Activated CD8-positive, alpha-beta T cell treated with anti-CD3 and anti-CD28 coated beads for 36 hours (primary cell): ENCODE measurements around the gene UBXN2A. TPM values are rescaled to one million over a fixed set of nuclear protein-coding genes. Genes with fewer than 3 reads are reported as not detected.

Source experiments
- ATAC-seq: fragments of 200-7000 bp; cut with Tn5 transposase; one replicate; pipeline ENCODE4 v1.10.0; 2021; ENCODE audit warnings: mild to moderate bottlenecking, moderate library complexity
- CTCF ChIA-PET: fragments of 350-600 bp; sonication (Branson Sonifier 250); formaldehyde crosslinking; loops from one replicate; lab custom pipeline; 2021; ENCODE audit warnings: antibody characterized with exemption; lab: Charles Lee
- POLR2A ChIA-PET: fragments of 350-600 bp; sonication (Branson Sonifier 250); formaldehyde crosslinking; loops from one replicate; lab custom pipeline; 2021; ENCODE audit warnings: antibody characterized with exemption; lab: Charles Lee
- DNase-seq: peaks from one replicate; pipeline ENCODE4 v3.0.0-alpha.2; 2020
- H3K27ac Mint-ChIP-seq: one replicate; pipeline ENCODE4 v1.8.0; 2021; ENCODE audit warnings: mild to moderate bottlenecking, mixed read lengths
- H3K27me3 Mint-ChIP-seq: one replicate; pipeline ENCODE4 v1.8.0; 2021; ENCODE audit warnings: mixed read lengths
- H3K36me3 Mint-ChIP-seq: one replicate; pipeline ENCODE4 v1.8.0; 2021; ENCODE audit warnings: low read depth, mixed read lengths
- H3K4me1 Mint-ChIP-seq: one replicate; pipeline ENCODE4 v1.8.0; 2021; ENCODE audit warnings: low read depth, mixed read lengths
- H3K4me3 Mint-ChIP-seq: one replicate; pipeline ENCODE4 v1.8.0; 2021; ENCODE audit warnings: mild to moderate bottlenecking, moderate library complexity, mixed read lengths
- H3K9me3 Mint-ChIP-seq: one replicate; pipeline ENCODE4 v1.8.0; 2021; ENCODE audit warnings: mixed read lengths
- CTCF ChIP-seq: fragments of 200-600 bp; IDR thresholded peaks from one replicate; pipeline ENCODE4 v1.8.0; 2022; ENCODE audit warnings: antibody characterized with exemption, mild to moderate bottlenecking
- intact Hi-C: fragments of 100-400 bp; cut with micrococcal nuclease; formaldehyde crosslinking; loops from one replicate; pipeline ENCODE4 v1.10.0; 2022
- total RNA-seq, 2 experiments: library from RNA; stranded (reverse); gene quantifications; one replicate each; pipeline ENCODE4 v1.2.3, GENCODE V29; 2021

The UBXN2A gene
- total RNA-seq, 2 experiments from 2014 or later = 11.1 to 11.2 TPM

DNA sequence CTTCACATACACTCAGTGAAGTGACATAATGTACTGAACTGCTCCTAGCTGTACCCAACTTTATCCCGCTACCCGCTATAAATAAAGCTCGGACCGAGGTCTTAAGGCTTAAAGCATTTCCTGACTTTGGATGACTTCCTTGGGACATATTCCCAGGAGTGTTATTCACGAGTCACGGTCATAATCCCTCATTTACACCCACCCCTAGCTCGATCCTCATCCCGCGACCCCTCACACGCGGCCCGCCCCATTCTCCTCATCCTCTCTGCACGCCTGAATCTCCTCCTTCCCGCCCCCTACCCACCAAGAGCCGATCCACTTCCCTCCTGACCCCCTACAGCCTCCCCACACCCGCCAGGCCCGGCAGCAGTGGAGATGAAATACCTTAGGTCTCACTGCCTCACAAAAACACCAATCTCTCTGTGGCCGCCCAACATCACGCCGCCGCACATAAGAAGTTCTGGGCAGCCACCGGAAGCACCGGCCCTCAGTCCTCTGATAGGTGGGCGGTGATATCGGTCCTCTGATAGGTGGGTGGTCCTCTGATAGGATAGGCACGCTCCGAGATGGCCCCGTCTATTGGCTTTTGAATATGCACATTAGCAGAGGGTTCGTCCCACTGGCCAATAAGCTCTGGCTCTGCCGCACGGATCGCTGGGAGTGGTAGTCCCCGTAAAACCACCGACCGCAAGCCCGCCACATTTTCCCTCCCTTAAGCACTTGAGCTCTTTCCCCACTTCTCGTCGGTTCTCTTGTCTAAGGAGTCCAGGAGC lies 106.9 kb downstream of the UBXN2A start, which contains the start of gene WDCP:
Gene WDCP (minus strand): TSS at position 462 of the 773 bp plus-strand sequence. CDS start 7,897 bp downstream, outside the sequence.
- POLR2A ChIA-PET = interaction anchor here (0.6 to 1.8 kb wide), 13 partner anchors 12 to 228 kb away, joined by 3 to 10 read pairs (median 3); partner anchors contain the start of genes ATAD2B, SF3B6 and UBXN2A
- Mint-ChIP-seq H3K4me1 (peaks cover 25% of the 10 kb centered on the region), H3K27ac (peak within 1 kb of the TSS; percentile 90), H3K9me3 (no peaks in the 10 kb centered on the region), H3K4me3 (peak within 1 kb of the TSS; percentile 96), H3K27me3 (no peaks in the 10 kb centered on the region), H3K36me3 (no peaks in the 10 kb centered on the region)
- peak; percentile 99 for ATAC-seq
- intact Hi-C loops = no loop called here
- DNase-seq = peak; percentile 99
- CTCF ChIA-PET = interaction anchor here (1.0 to 2.3 kb wide), 5 partner anchors 14 to 222 kb away, joined by 3 to 17 read pairs (median 4); partner anchors contain the start of genes ATAD2B, TP53I3 and UBXN2A
- no peak for TF ChIP-seq CTCF

DNA sequence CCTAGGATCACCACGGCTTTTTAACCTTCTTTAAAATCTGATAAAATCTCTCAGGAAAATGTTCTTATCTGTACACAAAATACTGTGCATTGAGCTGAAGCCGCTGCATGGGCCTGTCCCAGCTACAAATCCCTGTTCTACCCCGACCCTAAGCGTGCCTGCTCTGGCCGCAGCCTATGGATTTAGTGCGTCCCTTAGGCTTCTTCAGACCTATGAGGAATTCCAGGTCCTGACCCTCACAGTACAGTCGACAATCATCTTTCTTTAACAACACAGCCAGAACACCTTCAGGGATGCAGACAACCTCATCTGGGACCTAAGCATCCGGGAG lies 107.4 kb downstream of the UBXN2A start:
- CTCF ChIA-PET = interaction anchor here (1.0 to 2.3 kb wide), 4 partner anchors 14 to 223 kb away, joined by 3 to 17 read pairs (median 4); partner anchors contain the start of genes ATAD2B and TP53I3
- Mint-ChIP-seq H3K27ac (peak overlapping the region; percentile 90), H3K4me1 (peaks cover 25% of the 10 kb centered on the region), H3K4me3 (peak overlapping the region; percentile 96), H3K36me3 (no peaks in the 10 kb centered on the region), H3K9me3 (no peaks in the 10 kb centered on the region), H3K27me3 (peaks cover 1% of the 10 kb centered on the region)
- TF ChIP-seq CTCF = no peak
- DNase-seq (no peak), ATAC-seq (no peak)
- POLR2A ChIA-PET = interaction anchor here (0.6 to 1.8 kb wide), 10 partner anchors 13 to 121 kb away, joined by 3 to 10 read pairs (median 4); partner anchors contain the start of genes ATAD2B, SF3B6 and UBXN2A
- intact Hi-C loops = no loop called here

- peaks cover 1% of the 10 kb centered on the region for H3K27me3 Mint-ChIP-seq
- H3K9me3 Mint-ChIP-seq = no peaks in the 10 kb centered on the region
- H3K4me3 Mint-ChIP-seq = no peak overlapping the region
- intact Hi-C loops = no loop called here
- no peak overlapping the region for H3K27ac Mint-ChIP-seq
- TF ChIP-seq CTCF = no peak
- ATAC-seq = no peak
- ChIA-PET POLR2A (interaction anchor here (1.5 kb wide), 1 partner anchor 22 kb away, joined by 7 read pairs; no protein-coding TSS in a partner anchor), CTCF (interaction anchor here (0.8 to 4.2 kb wide), 3 partner anchors 35 to 226 kb away, joined by 3 to 19 read pairs (median 4); partner anchors contain the start of genes ATAD2B and TP53I3)
- DNase-seq = peak; percentile 21
- H3K4me1 Mint-ChIP-seq = peaks cover 20% of the 10 kb centered on the region
- no peaks in the 10 kb centered on the region for H3K36me3 Mint-ChIP-seq
Observed at GRCh38 chr2:24048769-24049484, 108.7 kb downstream of the UBXN2A start.

GRCh38 chr2:24049485-24050021 lies 109.3 kb downstream of the UBXN2A start, which contains the start of gene FKBP1B:
TSS of gene FKBP1B (plus strand) at chr2:24049741. CDS start at chr2:24049850, 109 bp downstream.
- intact Hi-C loops = no loop called here
- ATAC-seq (peak; percentile 45), DNase-seq (peak; percentile 80)
- peaks cover 20% of the 10 kb centered on the region for H3K4me1 Mint-ChIP-seq
- H3K9me3 Mint-ChIP-seq = no peaks in the 10 kb centered on the region
- H3K36me3 Mint-ChIP-seq = no peaks in the 10 kb centered on the region
- TF ChIP-seq CTCF = no peak
- H3K27me3 Mint-ChIP-seq = peaks cover 1% of the 10 kb centered on the region
- H3K4me3 Mint-ChIP-seq = no peak within 1 kb of the TSS
- CTCF ChIA-PET = interaction anchor here (0.8 to 4.2 kb wide), 3 partner anchors 35 to 226 kb away, joined by 3 to 19 read pairs (median 4); partner anchors contain the start of genes ATAD2B and TP53I3
- POLR2A ChIA-PET = interaction anchor here (1.0 kb wide), 2 partner anchors 19 to 34 kb away, joined by 3 read pairs; no protein-coding TSS in a partner anchor
- no peak within 1 kb of the TSS for H3K27ac Mint-ChIP-seq
